Stimulated activated CD8-positive, alpha-beta memory T cell treated with anti-CD3 and anti-CD28 coated beads, Interleukin-4, amount 100 ng/mL, for 48 hours (primary cell): ENCODE results near the gene CAMK1D.
"Not testable (repeated sequence)": the region's sequence is repeated elsewhere in the genome, so short reads cannot be mapped to it uniquely, and the experiment has no call there.

ENCODE experiments used
- DNase-seq: peaks from one replicate; pipeline ENCODE4 v3.0.0-alpha.2; 2020

CAMK1D gene

GRCh38 chr10:12801214-12802087 is 452.1 kb downstream of the CAMK1D start:
- no peak for DNase-seq

GRCh38 chr10:12803776-12804175 is 454.4 kb downstream of the CAMK1D start:
- no peak for DNase-seq

- no peak for DNase-seq
Measured at GRCh38 chr10:12806228-12807095, 457.1 kb downstream of the CAMK1D start.

GRCh38 chr10:12807096-12807755 is 457.9 kb downstream of the CAMK1D start:
- DNase-seq = no peak

GRCh38 chr10:12808014-12808613 is 458.8 kb downstream of the CAMK1D start:
- no peak for DNase-seq

- DNase-seq = not testable (repeated sequence)
Measured at GRCh38 chr10:12810046-12810445, 460.7 kb downstream of the CAMK1D start.

GRCh38 chr10:12811826-12812225 is 462.5 kb downstream of the CAMK1D start:
- no peak for DNase-seq

GRCh38 chr10:12812571-12812970 is 463.2 kb downstream of the CAMK1D start:
- no peak for DNase-seq

GRCh38 chr10:12814166-12814565 is 464.8 kb downstream of the CAMK1D start:
- DNase-seq = no peak

GRCh38 chr10:12819071-12819470 is 469.7 kb downstream of the CAMK1D start:
- DNase-seq = no peak

- no peak for DNase-seq
Measured at GRCh38 chr10:12819656-12820055, 470.3 kb downstream of the CAMK1D start.

- no peak for DNase-seq
Measured at GRCh38 chr10:12822126-12822892, 473.0 kb downstream of the CAMK1D start.

- no peak for DNase-seq
Measured at GRCh38 chr10:12822893-12823170, 473.5 kb downstream of the CAMK1D start.

- no peak for DNase-seq
Measured at GRCh38 chr10:12823328-12823727, 474.0 kb downstream of the CAMK1D start.

- DNase-seq = no peak
Measured at GRCh38 chr10:12825260-12825849, 476.0 kb downstream of the CAMK1D start.

- DNase-seq = no peak
Measured at GRCh38 chr10:12826800-12827372, 477.5 kb downstream of the CAMK1D start.

- DNase-seq = no peak
Measured at GRCh38 chr10:12828736-12829135, 479.4 kb downstream of the CAMK1D start.

- DNase-seq = no peak
Measured at GRCh38 chr10:12829831-12830390, 480.6 kb downstream of the CAMK1D start.

GRCh38 chr10:12832096-12832495 is 482.7 kb downstream of the CAMK1D start:
- no peak for DNase-seq

GRCh38 chr10:12833451-12833850 is 484.1 kb downstream of the CAMK1D start:
- no peak for DNase-seq

- DNase-seq = no peak
Measured at GRCh38 chr10:12834116-12834665, 484.8 kb downstream of the CAMK1D start.
